ENCODE data around the gene MISP3. TPM values are rescaled to one million over a fixed set of nuclear protein-coding genes. Genes with fewer than 3 reads are reported as not detected.
"Not testable (repeated sequence)": the region's sequence is repeated elsewhere in the genome, so short reads cannot be mapped to it uniquely, and the experiment has no call there.

The MISP3 gene
- total RNA-seq, 1 donor from 2014 or later = 0.98 TPM

GRCh38 chr19:14030997-14031718 is 41.4 kb upstream of the MISP3 start:
- Mint-ChIP-seq H3K4me1 (peaks cover 3% of the 10 kb centered on the region), H3K9me3 (no peaks in the 10 kb centered on the region), H3K27ac (no peak overlapping the region), H3K36me3 (no peaks in the 10 kb centered on the region), H3K27me3 (ENCODE audit: low read depth) (peaks cover 16% of the 10 kb centered on the region), H3K4me3 (peak overlapping the region; percentile 76)
- TF ChIP-seq, protein P1, sequence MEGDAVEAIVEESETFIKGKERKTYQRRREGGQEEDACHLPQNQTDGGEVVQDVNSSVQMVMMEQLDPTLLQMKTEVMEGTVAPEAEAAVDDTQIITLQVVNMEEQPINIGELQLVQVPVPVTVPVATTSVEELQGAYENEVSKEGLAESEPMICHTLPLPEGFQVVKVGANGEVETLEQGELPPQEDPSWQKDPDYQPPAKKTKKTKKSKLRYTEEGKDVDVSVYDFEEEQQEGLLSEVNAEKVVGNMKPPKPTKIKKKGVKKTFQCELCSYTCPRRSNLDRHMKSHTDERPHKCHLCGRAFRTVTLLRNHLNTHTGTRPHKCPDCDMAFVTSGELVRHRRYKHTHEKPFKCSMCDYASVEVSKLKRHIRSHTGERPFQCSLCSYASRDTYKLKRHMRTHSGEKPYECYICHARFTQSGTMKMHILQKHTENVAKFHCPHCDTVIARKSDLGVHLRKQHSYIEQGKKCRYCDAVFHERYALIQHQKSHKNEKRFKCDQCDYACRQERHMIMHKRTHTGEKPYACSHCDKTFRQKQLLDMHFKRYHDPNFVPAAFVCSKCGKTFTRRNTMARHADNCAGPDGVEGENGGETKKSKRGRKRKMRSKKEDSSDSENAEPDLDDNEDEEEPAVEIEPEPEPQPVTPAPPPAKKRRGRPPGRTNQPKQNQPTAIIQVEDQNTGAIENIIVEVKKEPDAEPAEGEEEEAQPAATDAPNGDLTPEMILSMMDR (IDR thresholded peaks at IDR 0.05; ENCODE audit: unreplicated experiment) = no peak
- no peak for DNase-seq (ENCODE audit: low spot score in 2 of 2, unreplicated experiment in 2 of 2)

DNA sequence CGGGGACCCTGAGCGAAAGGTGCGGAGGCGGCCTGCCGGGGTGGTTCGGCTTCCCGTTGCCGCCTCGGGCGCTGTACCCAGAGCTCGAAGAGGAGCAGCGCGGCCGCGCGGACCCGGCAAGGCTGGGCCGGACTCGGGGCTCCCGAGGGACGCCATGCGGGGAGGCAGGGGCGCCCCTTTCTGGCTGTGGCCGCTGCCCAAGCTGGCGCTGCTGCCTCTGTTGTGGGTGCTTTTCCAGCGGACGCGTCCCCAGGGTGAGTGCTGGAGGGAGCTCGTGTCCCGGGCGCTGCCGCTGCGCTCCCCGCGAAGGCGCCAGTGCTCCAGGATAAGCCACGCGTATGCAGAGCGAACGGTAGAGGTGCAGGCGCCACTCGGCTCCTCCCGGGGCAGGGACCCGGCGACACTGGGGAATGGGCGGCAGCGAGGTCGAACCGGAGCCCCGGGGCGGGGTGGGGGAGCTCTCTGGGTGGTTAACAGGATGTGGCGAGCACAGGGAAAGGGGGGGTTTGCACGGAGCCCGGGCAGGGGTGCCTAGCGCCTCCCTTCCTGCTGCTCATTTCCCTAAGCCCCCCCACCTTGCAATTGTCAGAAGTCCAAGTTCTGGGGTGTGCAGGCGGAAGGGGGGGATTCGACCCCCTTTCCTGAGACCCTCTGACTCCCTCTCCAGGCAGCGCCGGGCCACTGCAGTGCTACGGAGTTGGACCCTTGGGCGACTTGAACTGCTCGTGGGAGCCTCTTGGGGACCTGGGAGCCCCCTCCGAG is 40.7 kb upstream of the MISP3 start, which contains the start of gene IL27RA:
IL27RA (plus strand) TSS at position 44 of the 762 bp plus-strand sequence; CDS start at position 155, 111 bp downstream.
- no peak within 1 kb of the TSS for H3K27ac Mint-ChIP-seq
- DNase-seq (ENCODE audit: low spot score in 2 of 2, unreplicated experiment in 2 of 2) = peak; percentile 41 to 72
- no peaks in the 10 kb centered on the region for H3K36me3 Mint-ChIP-seq
- H3K4me3 Mint-ChIP-seq = peak within 1 kb of the TSS; percentile 76
- TF ChIP-seq, protein P1 (IDR thresholded peaks at IDR 0.05; ENCODE audit: unreplicated experiment) = peak; percentile 33
- peaks cover 3% of the 10 kb centered on the region for H3K4me1 Mint-ChIP-seq
- H3K9me3 Mint-ChIP-seq = no peaks in the 10 kb centered on the region
- peaks cover 16% of the 10 kb centered on the region for H3K27me3 Mint-ChIP-seq (ENCODE audit: low read depth)

GRCh38 chr19:14033946-14034345 is 38.6 kb upstream of the MISP3 start:
- TF ChIP-seq, protein P1 (IDR thresholded peaks at IDR 0.05; ENCODE audit: unreplicated experiment) = no peak
- Mint-ChIP-seq H3K27ac (no peak overlapping the region), H3K9me3 (no peaks in the 10 kb centered on the region), H3K4me3 (no peak overlapping the region), H3K27me3 (ENCODE audit: low read depth) (peaks cover 9% of the 10 kb centered on the region), H3K36me3 (no peaks in the 10 kb centered on the region), H3K4me1 (peaks cover 3% of the 10 kb centered on the region)
- no peak for DNase-seq (ENCODE audit: low spot score in 2 of 2, unreplicated experiment in 2 of 2)

- not testable (repeated sequence) for H3K27ac Mint-ChIP-seq; H3K27me3 Mint-ChIP-seq (ENCODE audit: low read depth); H3K36me3 Mint-ChIP-seq; DNase-seq (ENCODE audit: low spot score in 2 of 2, unreplicated experiment in 2 of 2); H3K9me3 Mint-ChIP-seq; H3K4me3 Mint-ChIP-seq; H3K4me1 Mint-ChIP-seq
These were observed 37.4 kb upstream of the MISP3 start for GRCh38 chr19:14035159-14035558.

DNA sequence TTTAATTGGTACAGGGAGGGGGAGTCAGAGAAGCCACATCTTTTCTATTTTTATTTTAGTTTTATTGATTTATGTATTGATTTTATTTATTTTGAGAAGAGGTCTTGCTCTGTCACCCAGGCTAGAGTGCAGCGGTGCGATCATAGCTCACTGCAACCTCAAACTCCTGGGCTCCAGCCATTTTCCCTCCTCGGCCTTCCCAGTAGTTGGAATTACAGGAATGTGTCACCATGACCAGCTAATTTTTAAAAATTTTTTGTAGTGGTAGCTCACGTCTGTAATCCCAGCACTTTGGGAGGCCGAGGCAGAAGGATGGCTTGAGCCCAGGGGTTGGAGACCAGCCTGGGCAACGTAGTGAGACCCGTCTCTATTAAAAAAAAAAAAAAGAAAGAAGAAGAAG is 36.9 kb upstream of the MISP3 start:
- H3K36me3 Mint-ChIP-seq = no peaks in the 10 kb centered on the region
- H3K4me3 Mint-ChIP-seq = no peak overlapping the region
- no peaks in the 10 kb centered on the region for H3K9me3 Mint-ChIP-seq
- no peak for DNase-seq (ENCODE audit: low spot score in 2 of 2, unreplicated experiment in 2 of 2)
- TF ChIP-seq, protein P1 (IDR thresholded peaks at IDR 0.05; ENCODE audit: unreplicated experiment) = no peak
- H3K27ac Mint-ChIP-seq = no peak overlapping the region
- peaks cover 6% of the 10 kb centered on the region for H3K27me3 Mint-ChIP-seq (ENCODE audit: low read depth)
- peaks cover 3% of the 10 kb centered on the region for H3K4me1 Mint-ChIP-seq

GRCh38 chr19:14039181-14039580 is 33.4 kb upstream of the MISP3 start:
- TF ChIP-seq, protein P1 (IDR thresholded peaks at IDR 0.05; ENCODE audit: unreplicated experiment) = no peak
- Mint-ChIP-seq H3K4me1 (no peaks in the 10 kb centered on the region), H3K27ac (no peak overlapping the region), H3K4me3 (no peak overlapping the region), H3K27me3 (ENCODE audit: low read depth) (no peaks in the 10 kb centered on the region), H3K36me3 (no peaks in the 10 kb centered on the region), H3K9me3 (no peaks in the 10 kb centered on the region)
- DNase-seq (ENCODE audit: low spot score in 2 of 2, unreplicated experiment in 2 of 2) = no peak
